ENCODE data around the gene USP8. TPM values are rescaled to one million over a fixed set of nuclear protein-coding genes. Genes with fewer than 3 reads are reported as not detected.

Gene USP8
- total and polyA plus RNA-seq, 2 of the 4 experiments (the other 2 are of a cell fraction): 25.4 to 52.2 TPM

GRCh38 chr15:50546566-50546965, 122.4 kb downstream of the USP8 start, which contains the start of gene USP50:
TSS of gene USP50 (minus strand) at chr15:50546666. CDS start at chr15:50546525, 141 bp downstream.
- no peaks in the 10 kb centered on the region for H3K27me3 ChIP-seq (ENCODE audit: control insufficient read depth, insufficient read depth, low read length)
- H3K14ac ChIP-seq (replicated peaks; ENCODE audit: low read depth, low read length): no peak within 1 kb of the TSS
- no peak within 1 kb of the TSS for H3K18ac ChIP-seq (ENCODE audit: low read depth, low read length)
- no peaks in the 10 kb centered on the region for H4K20me1 ChIP-seq (ENCODE audit: insufficient read depth, low read length)
- ATAC-seq (ENCODE audit: low read depth) (no peak), DNase-seq (no peak)
- H2BK5ac ChIP-seq (ENCODE audit: low read depth, low read length, poor library complexity, severe bottlenecking): no peak within 1 kb of the TSS
- H2AFZ ChIP-seq (replicated peaks; ENCODE audit: low read length, poor library complexity): no peak within 1 kb of the TSS
- no peak within 1 kb of the TSS for H2AK9ac ChIP-seq (replicated peaks; ENCODE audit: low read depth, low read length, poor library complexity)
- H4K8ac ChIP-seq (ENCODE audit: low read depth in 2 of 2, low read length in 2 of 2): no peak within 1 kb of the TSS
- no TSS peak for BruUV-seq (replicated peaks)
- H3K79me1 ChIP-seq (ENCODE audit: low read depth in 1 of 2, low read length in 2 of 2): no peaks in the 10 kb centered on the region
- ChIA-PET CTCF (no interaction called here), POLR2A (ENCODE audit: unreplicated experiment) (no interaction called here)
- no peak within 1 kb of the TSS for H3K27ac ChIP-seq (ENCODE audit: insufficient read depth, low read length)
- H3K4me3 ChIP-seq (ENCODE audit: insufficient read depth, low read depth, low read length): no peak within 1 kb of the TSS
- no peaks in the 10 kb centered on the region for H3K9me3 ChIP-seq (ENCODE audit: control insufficient read depth, insufficient read depth, low read length)
- H2AK5ac ChIP-seq (ENCODE audit: low read depth, low read length): no peak within 1 kb of the TSS
- no peak within 1 kb of the TSS for H3K4ac ChIP-seq (ENCODE audit: low read depth, low read length)
- H3K9ac ChIP-seq (ENCODE audit: low read depth, low read length): no peak within 1 kb of the TSS
- H3K23ac ChIP-seq (ENCODE audit: low read depth, low read length): no peak within 1 kb of the TSS
- no peaks in the 10 kb centered on the region for H3K36me3 ChIP-seq (ENCODE audit: control insufficient read depth, insufficient read depth, low read length)
- no peak within 1 kb of the TSS for H2BK20ac ChIP-seq (ENCODE audit: low read depth, low read length)
- in situ Hi-C loops (cut with MboI; ENCODE audit: low sequenced_read_pairs): no loop called here
- no peak within 1 kb of the TSS for H3K4me2 ChIP-seq (ENCODE audit: low read depth, low read length)
- no CpG with 5 or more reads among the region's 5 CpGs for WGBS, 2 experiments (ENCODE audit: extremely low coverage in 2 of 2, insufficient read length in 1 of 2)
- H2BK120ac ChIP-seq (ENCODE audit: low read depth, low read length): no peak within 1 kb of the TSS
- no peak within 1 kb of the TSS for H4K5ac ChIP-seq (ENCODE audit: low read depth, low read length)
- H3K4me1 ChIP-seq (ENCODE audit: control insufficient read depth, insufficient read depth, low read length): peaks cover 9% of the 10 kb centered on the region
- H2BK15ac ChIP-seq (ENCODE audit: low read depth, low read length): no peak within 1 kb of the TSS
- TF ChIP-seq RFX5 (IDR thresholded peaks at IDR 0.05; ENCODE audit: low read depth, low read length) (no peak), USF2 (IDR thresholded peaks at IDR 0.05; ENCODE audit: low read depth, low read length) (no peak), MXI1 (IDR thresholded peaks at IDR 0.05; ENCODE audit: borderline replicate concordance, low read depth, low read length) (no peak), FOS (IDR thresholded peaks at IDR 0.05; ENCODE audit: low read depth, low read length) (no peak), NFE2L2 (IDR thresholded peaks at IDR 0.05; ENCODE audit: low read depth, low read length) (no peak), RAD21 (IDR thresholded peaks at IDR 0.05; ENCODE audit: low read length) (no peak), RCOR1 (IDR thresholded peaks at IDR 0.05; ENCODE audit: insufficient replicate concordance, low read length) (no peak), MAFK (IDR thresholded peaks at IDR 0.05; ENCODE audit: low read depth, low read length) (no peak), ELK1 (IDR thresholded peaks at IDR 0.05; ENCODE audit: borderline replicate concordance, low read depth, low read length) (no peak), CTCF (conservative IDR thresholded peaks at IDR 0.05; ENCODE audit: low read depth, low read length) (no peak), MAZ (IDR thresholded peaks at IDR 0.05; ENCODE audit: borderline replicate concordance, low read depth, low read length) (no peak), CEBPB (IDR thresholded peaks at IDR 0.05; ENCODE audit: low read depth, low read length) (no peak), BHLHE40 (IDR thresholded peaks at IDR 0.05; ENCODE audit: low read depth, low read length) (no peak), CHD1 (IDR thresholded peaks at IDR 0.05; ENCODE audit: low read depth, low read length) (no peak), SMC3 (IDR thresholded peaks at IDR 0.05; ENCODE audit: low read depth, low read length) (no peak), POLR2A (IDR thresholded peaks at IDR 0.05; ENCODE audit: low read depth, low read length) (no peak)
- H3K9me1 ChIP-seq (ENCODE audit: insufficient read depth, low read length): peaks cover 3% of the 10 kb centered on the region; the same call in 1 of the 2 replicates
- H4K91ac ChIP-seq (ENCODE audit: insufficient read depth, low read depth, low read length): no peak within 1 kb of the TSS
- H3K56ac ChIP-seq (ENCODE audit: extremely low read depth, insufficient read depth, low read length): no peak within 1 kb of the TSS
- dilution Hi-C loops (cut with HindIII; ENCODE audit: low sequenced_read_pairs, unreplicated experiment): no loop called here
- intact Hi-C loops (cut with micrococcal nuclease): no loop called here
